ENCODE data around the gene COMMD9.

DNA sequence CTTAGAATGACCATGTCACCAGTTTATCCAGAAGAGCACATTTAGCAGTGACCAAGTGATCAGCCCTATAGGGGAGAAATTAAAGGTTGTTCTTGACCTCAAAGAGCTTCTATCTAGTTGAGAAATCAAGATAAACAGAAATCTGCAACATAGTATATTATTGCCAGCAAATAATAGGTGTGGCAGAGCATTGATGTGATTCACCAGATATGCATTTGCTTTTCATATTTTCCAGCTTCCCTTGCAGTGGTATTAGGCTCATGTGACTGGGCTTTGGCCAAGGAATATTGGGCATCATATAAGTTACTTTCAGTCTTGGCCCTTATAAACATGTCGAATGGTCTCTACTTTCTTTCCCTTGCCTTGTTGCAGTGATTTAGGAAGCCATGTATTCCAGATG, 34.5 kb downstream of the COMMD9 start:
- TF ChIP-seq, protein P1, sequence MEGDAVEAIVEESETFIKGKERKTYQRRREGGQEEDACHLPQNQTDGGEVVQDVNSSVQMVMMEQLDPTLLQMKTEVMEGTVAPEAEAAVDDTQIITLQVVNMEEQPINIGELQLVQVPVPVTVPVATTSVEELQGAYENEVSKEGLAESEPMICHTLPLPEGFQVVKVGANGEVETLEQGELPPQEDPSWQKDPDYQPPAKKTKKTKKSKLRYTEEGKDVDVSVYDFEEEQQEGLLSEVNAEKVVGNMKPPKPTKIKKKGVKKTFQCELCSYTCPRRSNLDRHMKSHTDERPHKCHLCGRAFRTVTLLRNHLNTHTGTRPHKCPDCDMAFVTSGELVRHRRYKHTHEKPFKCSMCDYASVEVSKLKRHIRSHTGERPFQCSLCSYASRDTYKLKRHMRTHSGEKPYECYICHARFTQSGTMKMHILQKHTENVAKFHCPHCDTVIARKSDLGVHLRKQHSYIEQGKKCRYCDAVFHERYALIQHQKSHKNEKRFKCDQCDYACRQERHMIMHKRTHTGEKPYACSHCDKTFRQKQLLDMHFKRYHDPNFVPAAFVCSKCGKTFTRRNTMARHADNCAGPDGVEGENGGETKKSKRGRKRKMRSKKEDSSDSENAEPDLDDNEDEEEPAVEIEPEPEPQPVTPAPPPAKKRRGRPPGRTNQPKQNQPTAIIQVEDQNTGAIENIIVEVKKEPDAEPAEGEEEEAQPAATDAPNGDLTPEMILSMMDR (IDR thresholded peaks at IDR 0.05) = no peak
- TF ChIP-seq POLR2A (IDR thresholded peaks at IDR 0.05) = no peak
